Measurements from ENCODE around the gene RBM26.

DNA sequence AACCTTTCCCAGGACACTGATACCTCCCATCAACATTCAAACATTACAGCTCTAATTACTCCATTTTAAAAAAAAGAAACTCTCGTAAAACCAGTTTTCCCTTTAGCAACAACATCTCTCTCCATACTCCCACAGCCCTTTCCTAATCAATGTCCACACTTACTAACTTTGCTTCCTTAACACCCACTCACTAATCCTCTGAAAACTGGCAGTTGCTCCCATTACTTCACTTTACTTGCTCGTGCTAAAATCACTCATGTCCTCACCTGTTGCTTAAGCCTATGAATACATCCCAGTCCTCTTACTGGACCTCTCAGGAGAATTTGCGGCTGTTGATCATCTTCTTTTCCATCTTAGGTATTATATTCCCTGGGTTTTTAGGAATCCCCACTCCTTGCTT lies 44.8 kb downstream of the RBM26 start:
- TF ChIP-seq, protein P1, sequence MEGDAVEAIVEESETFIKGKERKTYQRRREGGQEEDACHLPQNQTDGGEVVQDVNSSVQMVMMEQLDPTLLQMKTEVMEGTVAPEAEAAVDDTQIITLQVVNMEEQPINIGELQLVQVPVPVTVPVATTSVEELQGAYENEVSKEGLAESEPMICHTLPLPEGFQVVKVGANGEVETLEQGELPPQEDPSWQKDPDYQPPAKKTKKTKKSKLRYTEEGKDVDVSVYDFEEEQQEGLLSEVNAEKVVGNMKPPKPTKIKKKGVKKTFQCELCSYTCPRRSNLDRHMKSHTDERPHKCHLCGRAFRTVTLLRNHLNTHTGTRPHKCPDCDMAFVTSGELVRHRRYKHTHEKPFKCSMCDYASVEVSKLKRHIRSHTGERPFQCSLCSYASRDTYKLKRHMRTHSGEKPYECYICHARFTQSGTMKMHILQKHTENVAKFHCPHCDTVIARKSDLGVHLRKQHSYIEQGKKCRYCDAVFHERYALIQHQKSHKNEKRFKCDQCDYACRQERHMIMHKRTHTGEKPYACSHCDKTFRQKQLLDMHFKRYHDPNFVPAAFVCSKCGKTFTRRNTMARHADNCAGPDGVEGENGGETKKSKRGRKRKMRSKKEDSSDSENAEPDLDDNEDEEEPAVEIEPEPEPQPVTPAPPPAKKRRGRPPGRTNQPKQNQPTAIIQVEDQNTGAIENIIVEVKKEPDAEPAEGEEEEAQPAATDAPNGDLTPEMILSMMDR (IDR thresholded peaks at IDR 0.05): no peak
- TF ChIP-seq POLR2A (IDR thresholded peaks at IDR 0.05): no peak

Data from thyroid gland (tissue), 4 donors.